ENCODE data around the gene GAPDHS. TPM values are rescaled to one million over a fixed set of nuclear protein-coding genes. Genes with fewer than 3 reads are reported as not detected.

Gene GAPDHS
- total and polyA plus RNA-seq, 2 experiments from 2014 or later = not detected

- Histone ChIP-seq H4K20me1 (ENCODE audit: insufficient read depth, poor library complexity, severe bottlenecking) (no peaks in the 10 kb centered on the region), H3K9me3 (ENCODE audit: low read depth) (no peaks in the 10 kb centered on the region), H3K79me2 (peaks cover 35% of the 10 kb centered on the region), H3K27me3 (no peaks in the 10 kb centered on the region), H3K4me1 (ENCODE audit: insufficient read depth) (peaks cover 15% of the 10 kb centered on the region), H3K36me3 (replicated peaks; ENCODE audit: insufficient read depth, low read depth) (no peaks in the 10 kb centered on the region), H3K4me2 (peak within 1 kb of the TSS; percentile 86), H3K27ac (peak within 1 kb of the TSS; percentile 69), H3K4me3 (peak within 1 kb of the TSS; percentile 74), H3K9me2 (replicated peaks; ENCODE audit: insufficient read depth) (no peaks in the 10 kb centered on the region), H2AFZ (peak within 1 kb of the TSS; percentile 85)
- TF ChIP-seq EZH2 (IDR thresholded peaks at IDR 0.05; ENCODE audit: borderline replicate concordance) (no peak), EZH2phosphoT487 (IDR thresholded peaks at IDR 0.05; ENCODE audit: low read depth, severe bottlenecking, unreplicated experiment) (no peak), CTCF (IDR thresholded peaks at IDR 0.05; ENCODE audit: poor library complexity) (no peak)
- peak; percentile 98 for DNase-seq (ENCODE audit: low spot score)
- WGBS (ENCODE audit: low lambda C conversion rate, missing lambda C conversion rate) = 2% methylated on average over 64 of the region's 85 CpGs
Observed at GRCh38 chr19:35545001-35545854, 12.0 kb downstream of the GAPDHS start, which contains the start of gene TMEM147. TSS of gene TMEM147 (plus strand) at chr19:35545626. CDS start at chr19:35545740, 114 bp downstream.

GRCh38 chr19:35545855-35546381 lies 12.7 kb downstream of the GAPDHS start:
- peak overlapping the region; percentile 69 for H3K27ac ChIP-seq
- H3K36me3 ChIP-seq (replicated peaks; ENCODE audit: insufficient read depth, low read depth) = no peaks in the 10 kb centered on the region
- peak overlapping the region; percentile 85 for H2AFZ ChIP-seq
- TF ChIP-seq EZH2phosphoT487 (IDR thresholded peaks at IDR 0.05; ENCODE audit: low read depth, severe bottlenecking, unreplicated experiment) (no peak), CTCF (IDR thresholded peaks at IDR 0.05; ENCODE audit: poor library complexity) (no peak), EZH2 (IDR thresholded peaks at IDR 0.05; ENCODE audit: borderline replicate concordance) (no peak)
- H3K4me2 ChIP-seq = peak overlapping the region; percentile 86
- 5% methylated on average over 19 of the region's 27 CpGs for WGBS (ENCODE audit: low lambda C conversion rate, missing lambda C conversion rate)
- H3K79me2 ChIP-seq = peaks cover 35% of the 10 kb centered on the region
- H4K20me1 ChIP-seq (ENCODE audit: insufficient read depth, poor library complexity, severe bottlenecking) = no peaks in the 10 kb centered on the region
- H3K4me1 ChIP-seq (ENCODE audit: insufficient read depth) = peaks cover 15% of the 10 kb centered on the region
- H3K4me3 ChIP-seq = peak overlapping the region; percentile 74
- H3K9me3 ChIP-seq (ENCODE audit: low read depth) = no peaks in the 10 kb centered on the region
- H3K27me3 ChIP-seq = no peaks in the 10 kb centered on the region
- H3K9me2 ChIP-seq (replicated peaks; ENCODE audit: insufficient read depth) = no peaks in the 10 kb centered on the region
- DNase-seq (ENCODE audit: low spot score) = peak; percentile 60

GRCh38 chr19:35546532-35546931 lies 13.3 kb downstream of the GAPDHS start:
- peaks cover 35% of the 10 kb centered on the region for H3K79me2 ChIP-seq
- peaks cover 15% of the 10 kb centered on the region for H3K4me1 ChIP-seq (ENCODE audit: insufficient read depth)
- no peak overlapping the region for H2AFZ ChIP-seq
- peak overlapping the region; percentile 74 for H3K4me3 ChIP-seq
- no peaks in the 10 kb centered on the region for H3K9me2 ChIP-seq (replicated peaks; ENCODE audit: insufficient read depth)
- 91% methylated on average over 8 of the region's 8 CpGs for WGBS (ENCODE audit: low lambda C conversion rate, missing lambda C conversion rate)
- no peaks in the 10 kb centered on the region for H4K20me1 ChIP-seq (ENCODE audit: insufficient read depth, poor library complexity, severe bottlenecking)
- H3K4me2 ChIP-seq = peak overlapping the region; percentile 86
- H3K27ac ChIP-seq = no peak overlapping the region
- TF ChIP-seq EZH2 (IDR thresholded peaks at IDR 0.05; ENCODE audit: borderline replicate concordance) = no peak
- TF ChIP-seq EZH2phosphoT487 (IDR thresholded peaks at IDR 0.05; ENCODE audit: low read depth, severe bottlenecking, unreplicated experiment) = no peak
- TF ChIP-seq CTCF (IDR thresholded peaks at IDR 0.05; ENCODE audit: poor library complexity) = no peak
- H3K9me3 ChIP-seq (ENCODE audit: low read depth) = no peaks in the 10 kb centered on the region
- H3K27me3 ChIP-seq = no peaks in the 10 kb centered on the region
- no peaks in the 10 kb centered on the region for H3K36me3 ChIP-seq (replicated peaks; ENCODE audit: insufficient read depth, low read depth)
- DNase-seq (ENCODE audit: low spot score) = no peak

Data from hepatocyte (in vitro differentiated cells).